CD4-positive, alpha-beta memory T cell (primary cell): ENCODE measurements around the gene PLEKHA7. TPM values are rescaled to one million over a fixed set of nuclear protein-coding genes. Genes with fewer than 3 reads are reported as not detected.
"Not testable (repeated sequence)": the region's sequence is repeated elsewhere in the genome, so short reads cannot be mapped to it uniquely, and the experiment has no call there.

ENCODE experiments used
- CTCF ChIA-PET: fragments of 350-600 bp; sonication (Branson Sonifier 250); formaldehyde crosslinking; loops from one replicate; lab custom pipeline; 2021; ENCODE audit warnings: inconsistent platforms; ENCODE audit not compliant: partially characterized antibody; lab: Charles Lee
- POLR2A ChIA-PET: fragments of 350-600 bp; sonication (Branson Sonifier 250); formaldehyde crosslinking; loops from one replicate; lab custom pipeline; 2021; ENCODE audit not compliant: partially characterized antibody; lab: Charles Lee
- DNase-seq, 5 donors: peaks; one replicate each; pipeline versions ENCODE4 v3.0.0 to v3.0.0-alpha.2; 2020 to 2022; ENCODE audit warnings: mixed read lengths in 1 of 5
- H3K27ac ChIP-seq: one replicate; pipeline ENCODE4 v1.7.0; 2013; ENCODE audit warnings: low read depth, low read length
- H3K27me3 ChIP-seq: 2 replicates; pipeline ENCODE4 v1.7.0; 2013; ENCODE audit warnings: mild to moderate bottlenecking, low read length, moderate library complexity; ENCODE audit not compliant: insufficient read depth
- H3K36me3 ChIP-seq: 2 replicates; pipeline ENCODE4 v1.7.0; 2013; ENCODE audit warnings: mild to moderate bottlenecking, low read length, moderate library complexity; ENCODE audit not compliant: insufficient read depth
- H3K4me1 ChIP-seq: 2 replicates; pipeline ENCODE4 v1.7.0; 2013; ENCODE audit warnings: mild to moderate bottlenecking, low read length, moderate library complexity; ENCODE audit not compliant: insufficient read depth
- H3K4me3 ChIP-seq, 2 donors: one replicate each; pipeline ENCODE4 v1.7.0; 2013; ENCODE audit warnings: low read length in 2 of 2, mild to moderate bottlenecking in 1 of 2
- H3K9me3 ChIP-seq, 2 donors: one replicate each; pipeline ENCODE4 v1.7.0; 2013; ENCODE audit warnings: low read length in 2 of 2, control low read depth in 1 of 2; ENCODE audit not compliant: control insufficient read depth in 1 of 2
- H3K27ac Mint-ChIP-seq, 7 donors: one replicate each; pipeline ENCODE4 v1.8.0; 2020 to 2021; ENCODE audit warnings: mixed read lengths in 7 of 7, mild to moderate bottlenecking in 6 of 7, inconsistent platforms in 3 of 7, moderate library complexity in 3 of 7
- H3K27me3 Mint-ChIP-seq, 2 donors: one replicate each; pipeline ENCODE4 v1.8.0; 2020 to 2021; ENCODE audit warnings: mixed read lengths in 2 of 2
- H3K36me3 Mint-ChIP-seq, 2 donors: one replicate each; pipeline ENCODE4 v1.8.0; 2020 to 2021; ENCODE audit warnings: mixed read lengths in 2 of 2, inconsistent platforms in 1 of 2, mild to moderate bottlenecking in 1 of 2
- H3K4me1 Mint-ChIP-seq, 4 donors: one replicate each; pipeline ENCODE4 v1.8.0; 2020 to 2021; ENCODE audit warnings: mixed read lengths in 4 of 4, mild to moderate bottlenecking in 1 of 4
- H3K4me3 Mint-ChIP-seq, 8 donors: one replicate each; pipeline ENCODE4 v1.8.0; 2020 to 2021; ENCODE audit warnings: mixed read lengths in 8 of 8, mild to moderate bottlenecking in 7 of 8, moderate library complexity in 6 of 8, inconsistent platforms in 3 of 8
- H3K9me3 Mint-ChIP-seq, 8 donors: one replicate each; pipeline ENCODE4 v1.8.0; 2020 to 2021; ENCODE audit warnings: mixed read lengths in 8 of 8, mild to moderate bottlenecking in 5 of 8, inconsistent platforms in 3 of 8, moderate library complexity in 1 of 8
- intact Hi-C: fragments of 100-400 bp; cut with micrococcal nuclease; formaldehyde crosslinking; loops from one replicate; pipeline ENCODE4 v1.15.1; 2023
- polyA plus RNA-seq, 2 donors: library from polyadenylated mRNA; unstranded; fragments of 300-500 nt; fragmentation: Illumina TruSeq; gene quantifications; one replicate each; pipeline ENCODE4 v1.2.3, GENCODE V29; 2021
- total RNA-seq, 2 experiments: library from RNA; stranded (reverse); gene quantifications; one replicate each; pipeline ENCODE4 v1.2.3, GENCODE V29; 2021

The PLEKHA7 gene
- total and polyA plus RNA-seq, 4 experiments from 2014 or later = 1.6 to 8.3 (median 6.0) TPM

- H3K9me3 ChIP-seq = no peaks in the 10 kb centered on the region
- H3K4me1 Mint-ChIP-seq = peaks cover 4 to 20% (median 7%) of the 10 kb centered on the region in 4 donors
- H3K27me3 Mint-ChIP-seq = peaks cover 22 to 35% of the 10 kb centered on the region in 2 donors
- no peaks in the 10 kb centered on the region for H3K9me3 Mint-ChIP-seq
- ChIA-PET CTCF (no interaction called here), POLR2A (no interaction called here)
- peaks cover 20% of the 10 kb centered on the region for H3K27me3 ChIP-seq
- no peak for DNase-seq
- no peak overlapping the region for H3K27ac ChIP-seq
- H3K36me3 ChIP-seq = no peaks in the 10 kb centered on the region
- H3K4me3 ChIP-seq = no peak overlapping the region
- H3K27ac Mint-ChIP-seq = no peak overlapping the region
- no peaks in the 10 kb centered on the region for H3K36me3 Mint-ChIP-seq
- H3K4me1 ChIP-seq = peaks cover 16% of the 10 kb centered on the region
- H3K4me3 Mint-ChIP-seq = peak overlapping the region in 4 of 8 donors; percentile 2 to 46 (median 39)
- intact Hi-C loops = no loop called here
These were observed 89.8 kb downstream of the PLEKHA7 start for GRCh38 chr11:16924462-16924825.

- peaks cover 22 to 32% of the 10 kb centered on the region in 2 donors for H3K27me3 Mint-ChIP-seq
- Histone ChIP-seq H3K4me1 (peaks cover 16% of the 10 kb centered on the region), H3K9me3 (no peaks in the 10 kb centered on the region), H3K27me3 (peaks cover 20% of the 10 kb centered on the region), H3K27ac (no peak overlapping the region), H3K36me3 (no peaks in the 10 kb centered on the region), H3K4me3 (no peak overlapping the region)
- ChIA-PET CTCF (no interaction called here), POLR2A (no interaction called here)
- no peaks in the 10 kb centered on the region for H3K36me3 Mint-ChIP-seq
- no peak for DNase-seq
- no peaks in the 10 kb centered on the region for H3K9me3 Mint-ChIP-seq
- intact Hi-C loops = no loop called here
- H3K4me1 Mint-ChIP-seq = peaks cover 4 to 20% (median 7%) of the 10 kb centered on the region in 4 donors
- no peak overlapping the region for H3K27ac Mint-ChIP-seq
- H3K4me3 Mint-ChIP-seq = peak overlapping the region in 1 of 8 donors; percentile 36
These were observed 90.2 kb downstream of the PLEKHA7 start for GRCh38 chr11:16923987-16924386.

DNA sequence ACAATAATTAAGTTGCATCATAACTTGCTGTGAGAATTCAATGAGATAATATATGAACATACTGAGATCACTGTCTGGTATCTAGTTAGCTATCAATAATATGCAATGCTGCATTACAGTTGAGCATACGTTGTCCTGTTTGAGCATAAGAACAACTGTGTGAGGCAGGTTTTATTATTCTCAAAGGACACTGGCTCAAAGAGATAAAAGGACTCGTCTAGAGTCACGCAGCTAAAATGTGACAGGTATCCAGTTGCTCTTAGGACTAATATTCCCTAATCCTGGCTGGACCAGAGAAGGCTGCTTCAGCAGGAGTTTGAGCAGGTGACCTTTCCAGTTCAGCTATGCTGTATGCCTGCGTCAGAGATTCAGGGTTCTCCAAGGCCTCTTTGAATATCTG, 92.5 kb downstream of the PLEKHA7 start:
- Mint-ChIP-seq H3K36me3 (peaks cover 0 to 2% of the 10 kb centered on the region in 2 donors), H3K4me1 (peaks cover 4 to 20% (median 7%) of the 10 kb centered on the region in 4 donors), H3K27me3 (peaks cover 22 to 28% of the 10 kb centered on the region in 2 donors), H3K9me3 (peaks cover 0 to under 1% (median 0%) of the 10 kb centered on the region in 8 donors), H3K4me3 (no peak overlapping the region), H3K27ac (no peak overlapping the region)
- POLR2A ChIA-PET = interaction anchor here (0.6 kb wide), 1 partner anchor 52 kb away, joined by 3 read pairs; no protein-coding TSS in a partner anchor
- Histone ChIP-seq H3K4me1 (peaks cover 16% of the 10 kb centered on the region), H3K4me3 (no peak overlapping the region), H3K27me3 (peaks cover 8% of the 10 kb centered on the region), H3K9me3 (no peaks in the 10 kb centered on the region), H3K27ac (no peak overlapping the region), H3K36me3 (no peaks in the 10 kb centered on the region)
- DNase-seq = no peak
- CTCF ChIA-PET = interaction anchor here (0.9 kb wide), 1 partner anchor 18 kb away, joined by 3 read pairs; no protein-coding TSS in a partner anchor
- intact Hi-C loops = no loop called here

GRCh38 chr11:16921019-16921418, 93.2 kb downstream of the PLEKHA7 start:
- Mint-ChIP-seq H3K27ac (no peak overlapping the region), H3K4me3 (no peak overlapping the region), H3K36me3 (peaks cover 0 to 2% of the 10 kb centered on the region in 2 donors), H3K4me1 (peaks cover 2 to 16% (median 4%) of the 10 kb centered on the region in 4 donors), H3K9me3 (peaks cover 0 to 4% (median 0%) of the 10 kb centered on the region in 8 donors), H3K27me3 (peaks cover 17 to 22% of the 10 kb centered on the region in 2 donors)
- H3K4me3 ChIP-seq = no peak overlapping the region
- peaks cover 2% of the 10 kb centered on the region for H3K27me3 ChIP-seq
- peaks cover 12% of the 10 kb centered on the region for H3K4me1 ChIP-seq
- DNase-seq = no peak
- no peaks in the 10 kb centered on the region for H3K36me3 ChIP-seq
- ChIA-PET POLR2A (no interaction called here), CTCF (no interaction called here)
- intact Hi-C loops = no loop called here
- no peak overlapping the region for H3K27ac ChIP-seq
- H3K9me3 ChIP-seq = no peaks in the 10 kb centered on the region

GRCh38 chr11:16920559-16920958, 93.7 kb downstream of the PLEKHA7 start:
- H3K9me3 Mint-ChIP-seq = peaks cover 0 to 4% (median 0%) of the 10 kb centered on the region in 8 donors
- intact Hi-C loops = no loop called here
- no peaks in the 10 kb centered on the region for H3K27me3 ChIP-seq
- peaks cover 0 to 2% of the 10 kb centered on the region in 2 donors for H3K36me3 Mint-ChIP-seq
- peaks cover under 1 to 11% (median 2%) of the 10 kb centered on the region in 4 donors for H3K4me1 Mint-ChIP-seq
- H3K27ac Mint-ChIP-seq = no peak overlapping the region
- H3K27ac ChIP-seq = no peak overlapping the region
- peaks cover 9% of the 10 kb centered on the region for H3K4me1 ChIP-seq
- H3K4me3 Mint-ChIP-seq = no peak overlapping the region
- POLR2A ChIA-PET = no interaction called here
- no peak for DNase-seq
- no peaks in the 10 kb centered on the region for H3K36me3 ChIP-seq
- H3K9me3 ChIP-seq = no peaks in the 10 kb centered on the region
- peaks cover 15 to 20% of the 10 kb centered on the region in 2 donors for H3K27me3 Mint-ChIP-seq
- CTCF ChIA-PET = interaction anchor here (0.7 kb wide), 1 partner anchor 8 kb away, joined by 4 read pairs; no protein-coding TSS in a partner anchor
- H3K4me3 ChIP-seq = no peak overlapping the region

GRCh38 chr11:16918543-16919182, 95.6 kb downstream of the PLEKHA7 start:
- POLR2A ChIA-PET, H3K4me3 ChIP-seq, H3K27me3 ChIP-seq, H3K27ac ChIP-seq, H3K4me3 Mint-ChIP-seq, H3K36me3 Mint-ChIP-seq, H3K9me3 Mint-ChIP-seq, H3K4me1 ChIP-seq, intact Hi-C loops, H3K4me1 Mint-ChIP-seq, H3K27ac Mint-ChIP-seq, DNase-seq, H3K9me3 ChIP-seq, H3K36me3 ChIP-seq: not testable (repeated sequence)
- CTCF ChIA-PET = interaction anchor here (1.3 kb wide), 1 partner anchor 12 kb away, joined by 4 read pairs; no protein-coding TSS in a partner anchor
- peaks cover 4 to 10% of the 10 kb centered on the region in 2 donors for H3K27me3 Mint-ChIP-seq

DNA sequence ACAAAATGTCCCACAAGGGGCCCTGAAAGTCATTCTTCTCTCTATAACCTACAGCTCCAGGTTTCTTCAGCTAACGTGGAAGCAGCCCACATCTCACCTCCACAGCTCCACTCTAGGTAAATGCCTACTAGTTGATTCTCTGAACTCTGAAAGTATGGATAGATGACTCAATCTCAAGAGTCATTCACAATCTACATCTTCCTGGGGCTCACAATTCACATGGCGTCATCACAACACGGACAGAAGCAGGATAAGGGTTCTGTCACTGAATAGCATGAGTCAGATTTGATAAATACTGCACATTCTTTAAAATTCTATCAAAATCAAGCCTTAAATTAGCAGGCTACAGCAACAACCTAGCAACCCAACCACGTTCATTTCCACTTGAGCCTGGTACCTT, 96.3 kb downstream of the PLEKHA7 start:
- intact Hi-C loops = no loop called here
- Mint-ChIP-seq H3K4me3 (no peak overlapping the region), H3K36me3 (peaks cover 0 to 2% of the 10 kb centered on the region in 2 donors), H3K27me3 (peaks cover 2 to 5% of the 10 kb centered on the region in 2 donors), H3K9me3 (peaks cover 0 to 4% (median 0%) of the 10 kb centered on the region in 8 donors), H3K4me1 (peaks cover 0 to 4% (median 0%) of the 10 kb centered on the region in 4 donors), H3K27ac (no peak overlapping the region)
- Histone ChIP-seq H3K9me3 (no peaks in the 10 kb centered on the region), H3K4me3 (no peak overlapping the region), H3K27me3 (no peaks in the 10 kb centered on the region), H3K36me3 (no peaks in the 10 kb centered on the region), H3K4me1 (no peaks in the 10 kb centered on the region), H3K27ac (no peak overlapping the region)
- ChIA-PET CTCF (no interaction called here), POLR2A (no interaction called here)
- no peak for DNase-seq
